Activated T-cell treated with anti-CD3 and anti-CD28 coated beads, Interleukin-2, amount 50 U/mL, for 72 hours (primary cell): ENCODE data around the gene ARHGAP23. TPM values are rescaled to one million over a fixed set of nuclear protein-coding genes. Genes with fewer than 3 reads are reported as not detected.
"Not testable (repeated sequence)": the region's sequence is repeated elsewhere in the genome, so short reads cannot be mapped to it uniquely, and the experiment has no call there.

Experiments used
- ATAC-seq, 2 donors: fragments of 150-1000 bp; cut with Tn5 transposase; replicated peaks in 1 of 2; 2 replicates each; pipeline ENCODE4 v1.10.0; 2021; ENCODE audit warnings: moderate library complexity in 2 of 2, mild to moderate bottlenecking in 1 of 2
- DNase-seq, 2 donors: peaks; one replicate each; pipeline ENCODE4 v3.0.0; 2021 to 2022; ENCODE audit warnings: mixed read lengths in 1 of 2
- H3K27ac Mint-ChIP-seq: one replicate; pipeline ENCODE4 v1.8.0; 2022; ENCODE audit warnings: mild to moderate bottlenecking, moderate library complexity, mixed read lengths
- H3K27me3 Mint-ChIP-seq: one replicate; pipeline ENCODE4 v1.8.0; 2022; ENCODE audit warnings: low read depth, mixed read lengths
- H3K36me3 Mint-ChIP-seq, 2 donors: one replicate each; pipeline ENCODE4 v1.8.0; 2022; ENCODE audit warnings: mixed read lengths in 2 of 2, mild to moderate bottlenecking in 1 of 2; ENCODE audit not compliant: insufficient read depth in 2 of 2
- H3K4me1 Mint-ChIP-seq: one replicate; pipeline ENCODE4 v1.8.0; 2022; ENCODE audit warnings: low read depth, mixed read lengths
- H3K4me3 Mint-ChIP-seq, 2 donors: one replicate each; pipeline ENCODE4 v1.8.0; 2022; ENCODE audit warnings: mild to moderate bottlenecking in 2 of 2, mixed read lengths in 2 of 2, moderate library complexity in 2 of 2
- H3K9me3 Mint-ChIP-seq, 2 donors: one replicate each; pipeline ENCODE4 v1.8.0; 2022; ENCODE audit warnings: mixed read lengths in 2 of 2
- total RNA-seq, 2 donors: library from RNA; stranded (reverse); gene quantifications; one replicate each; pipeline ENCODE4 v1.2.3, GENCODE V29; 2022

ARHGAP23 gene
- total RNA-seq, 2 donors from 2014 or later, result 2.6 to 2.7 TPM

DNA sequence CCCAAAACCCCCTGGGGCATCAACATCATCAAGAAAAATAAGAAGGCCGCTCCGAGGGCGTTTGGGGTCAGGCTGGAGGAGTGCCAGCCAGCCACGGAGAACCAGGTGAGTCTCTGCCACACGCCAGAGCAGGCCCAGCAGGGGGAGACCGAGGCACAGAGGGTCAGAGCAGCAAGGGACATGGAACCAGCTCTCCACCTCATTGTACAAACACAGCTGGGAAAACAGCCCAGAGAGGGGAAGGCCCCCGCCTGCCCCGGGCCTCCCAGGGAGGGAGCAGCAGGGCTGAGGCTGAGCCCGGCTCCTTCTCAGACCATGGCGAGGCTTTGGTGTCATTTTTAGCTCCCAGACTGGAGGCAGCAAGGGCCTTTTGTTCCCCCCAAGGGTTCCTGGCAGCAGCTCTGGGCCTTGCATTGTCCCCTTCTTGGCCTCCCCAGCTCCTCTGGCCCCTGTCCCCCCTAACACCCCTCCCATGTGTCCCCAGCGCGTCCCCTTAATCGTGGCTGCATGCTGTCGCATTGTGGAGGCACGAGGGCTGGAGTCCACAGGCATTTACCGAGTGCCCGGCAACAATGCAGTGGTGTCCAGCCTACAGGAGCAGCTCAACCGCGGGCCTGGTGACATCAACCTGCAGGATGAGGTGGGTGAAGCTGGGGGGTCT lies 53.9 kb downstream of the ARHGAP23 start:
- H3K27ac Mint-ChIP-seq, H3K36me3 Mint-ChIP-seq, H3K4me3 Mint-ChIP-seq, DNase-seq, H3K27me3 Mint-ChIP-seq, H3K4me1 Mint-ChIP-seq, H3K9me3 Mint-ChIP-seq, ATAC-seq: not testable (repeated sequence)

DNA sequence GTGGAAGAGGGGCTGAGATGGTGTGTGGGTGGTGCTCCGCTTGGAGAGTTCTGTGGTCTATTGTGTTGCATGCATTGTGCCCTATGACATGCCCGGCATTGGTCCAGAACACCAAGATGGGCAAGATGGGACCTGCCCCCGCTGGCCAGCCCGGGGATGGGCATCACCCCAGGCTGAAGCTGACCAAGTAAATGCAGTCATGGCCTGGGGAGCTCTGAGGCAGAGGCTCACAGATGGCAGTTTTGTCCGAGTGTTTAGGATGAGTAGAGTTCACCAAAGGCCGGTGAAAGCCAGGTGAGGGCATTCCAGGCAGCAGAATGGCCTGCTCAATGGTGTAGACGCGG lies 54.4 kb downstream of the ARHGAP23 start:
- DNase-seq, H3K27ac Mint-ChIP-seq, H3K4me3 Mint-ChIP-seq, H3K4me1 Mint-ChIP-seq, H3K36me3 Mint-ChIP-seq, H3K9me3 Mint-ChIP-seq, ATAC-seq, H3K27me3 Mint-ChIP-seq: not testable (repeated sequence)

DNA sequence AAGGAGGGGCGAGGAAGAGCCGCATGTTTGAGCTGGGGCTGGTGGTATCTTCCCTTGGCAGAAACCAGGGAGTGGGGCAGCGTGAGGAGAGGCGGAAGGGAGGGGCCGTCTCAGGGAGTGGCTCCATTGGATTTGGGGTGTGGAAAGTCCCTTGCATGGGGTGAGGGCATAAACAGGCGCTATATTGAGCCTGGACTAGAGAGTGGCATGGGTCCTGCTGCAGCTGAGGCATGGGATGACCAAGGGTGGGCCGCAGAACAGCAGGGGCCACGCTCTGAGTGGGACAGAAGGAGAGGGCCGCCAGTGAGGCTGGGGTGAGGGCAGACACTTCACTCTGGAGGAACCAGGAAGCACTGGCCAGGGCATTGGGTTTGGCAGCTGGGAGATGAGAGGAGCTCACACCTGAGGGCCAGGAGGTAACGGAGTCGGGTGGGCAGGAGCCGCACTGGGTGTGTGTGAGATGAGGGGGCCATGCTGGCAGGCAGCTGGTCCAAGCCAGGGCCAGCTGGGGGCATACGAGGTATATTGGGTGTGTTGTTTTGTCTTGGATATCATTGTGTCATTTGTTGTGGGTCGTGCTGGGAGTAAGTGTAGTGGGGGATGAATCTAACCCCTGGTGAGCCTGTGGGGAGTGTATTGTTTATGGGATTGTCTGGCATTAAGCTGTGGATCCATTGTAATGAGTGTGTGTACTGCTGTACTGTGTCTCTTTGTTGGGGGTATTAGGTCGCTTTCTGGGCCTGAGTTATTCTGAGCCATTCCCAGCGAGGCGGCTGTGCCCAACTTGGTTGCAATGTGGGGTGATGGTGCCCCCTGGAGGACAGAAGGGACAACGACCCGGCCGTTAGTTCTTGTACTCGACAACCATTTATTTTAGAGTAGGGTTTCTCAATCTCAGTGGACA lies 56.2 kb downstream of the ARHGAP23 start:
- Mint-ChIP-seq H3K4me3 (peak overlapping the region in 1 of 2 donors; percentile 46), H3K27ac (peak overlapping the region; percentile 18)
- H3K4me1 Mint-ChIP-seq, H3K27me3 Mint-ChIP-seq, H3K9me3 Mint-ChIP-seq, H3K36me3 Mint-ChIP-seq: not testable (repeated sequence)
- ATAC-seq (peak; percentile 81 to 82), DNase-seq (peak; percentile 65 to 70)

DNA sequence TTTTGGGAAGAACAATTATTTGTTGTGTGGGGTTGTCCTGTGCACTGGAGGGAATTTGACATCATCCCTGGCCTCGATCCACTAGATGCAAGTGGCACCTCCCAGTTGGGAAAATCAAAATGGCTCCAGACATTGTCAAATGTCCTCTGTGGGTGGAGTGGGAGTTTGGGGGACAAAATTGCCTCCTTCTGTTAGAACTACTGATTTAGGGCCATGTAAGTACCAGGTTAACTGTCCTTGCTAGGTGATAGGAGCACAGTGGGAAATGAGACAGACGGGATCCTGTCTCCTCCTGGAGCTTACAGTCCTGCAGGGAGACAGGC lies 56.8 kb downstream of the ARHGAP23 start:
- peak overlapping the region; percentile 15 to 46 for H3K4me3 Mint-ChIP-seq
- no peak for DNase-seq

DNA sequence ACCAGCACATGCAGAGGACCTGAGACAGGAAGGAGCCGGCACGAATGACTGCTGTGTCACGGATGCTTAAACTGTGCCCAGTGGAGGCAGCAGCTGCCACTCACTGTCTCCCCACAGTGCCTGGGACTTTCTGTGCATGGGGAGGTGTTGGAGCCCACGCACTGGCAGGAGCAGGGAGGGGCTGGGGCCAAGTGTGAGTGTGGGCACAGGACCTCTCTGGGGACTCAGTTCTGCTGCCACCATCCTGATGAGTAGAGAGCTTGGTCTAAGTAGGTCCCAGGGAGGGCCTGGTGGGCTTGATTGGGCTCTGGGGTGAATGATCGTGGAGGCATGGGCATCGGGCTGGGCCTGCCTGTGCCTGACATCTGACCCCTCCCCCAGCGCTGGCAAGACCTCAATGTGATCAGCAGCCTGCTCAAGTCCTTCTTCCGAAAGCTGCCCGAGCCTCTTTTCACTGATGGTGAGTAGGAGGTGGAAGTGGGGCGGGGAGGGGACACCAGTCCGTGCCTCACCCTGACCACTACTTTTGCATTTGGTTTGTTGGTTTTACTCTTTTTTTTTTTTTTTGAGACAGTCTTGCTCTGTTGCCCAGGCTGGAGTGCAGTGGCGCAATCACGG lies 57.5 kb downstream of the ARHGAP23 start:
- not testable (repeated sequence) for H3K27ac Mint-ChIP-seq, H3K36me3 Mint-ChIP-seq, H3K4me1 Mint-ChIP-seq, H3K27me3 Mint-ChIP-seq, H3K9me3 Mint-ChIP-seq
- ATAC-seq (peak in 1 of 2 donors; percentile 69), DNase-seq (peak; percentile 27 to 47)
- H3K4me3 Mint-ChIP-seq, result peak overlapping the region; percentile 15 to 46

More for the DNA sequence above, 56.8 kb downstream of the ARHGAP23 start:
- peaks cover 9% of the 10 kb centered on the region for H3K27me3 Mint-ChIP-seq
- peaks cover 8% of the 10 kb centered on the region for H3K4me1 Mint-ChIP-seq
- no peak for ATAC-seq
- no peaks in the 10 kb centered on the region for H3K9me3 Mint-ChIP-seq
- H3K27ac Mint-ChIP-seq, result peak overlapping the region; percentile 18
- no peaks in the 10 kb centered on the region for H3K36me3 Mint-ChIP-seq

DNA sequence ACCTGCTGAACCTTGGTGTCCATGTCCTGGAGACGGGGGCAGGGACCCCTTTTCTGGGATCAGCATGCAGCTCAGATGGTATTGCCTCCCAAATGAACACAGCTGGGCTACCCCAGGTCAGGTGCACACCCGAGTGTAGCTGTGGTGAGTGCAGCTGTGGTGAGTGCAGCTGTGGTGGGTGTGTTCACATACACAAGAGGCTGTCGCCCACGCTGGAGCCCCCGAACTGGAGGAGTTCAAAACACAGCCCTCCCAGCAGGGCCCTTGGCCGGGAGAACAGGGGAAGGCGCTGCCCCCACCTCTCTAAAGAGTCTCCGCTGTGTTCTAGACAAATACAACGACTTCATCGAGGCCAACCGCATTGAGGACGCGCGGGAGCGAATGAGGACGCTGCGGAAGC lies 61.5 kb downstream of the ARHGAP23 start:
- peaks cover 13% of the 10 kb centered on the region for H3K4me1 Mint-ChIP-seq
- ATAC-seq, H3K9me3 Mint-ChIP-seq, H3K4me3 Mint-ChIP-seq, DNase-seq, H3K27ac Mint-ChIP-seq, H3K27me3 Mint-ChIP-seq, H3K36me3 Mint-ChIP-seq: not testable (repeated sequence)

DNA sequence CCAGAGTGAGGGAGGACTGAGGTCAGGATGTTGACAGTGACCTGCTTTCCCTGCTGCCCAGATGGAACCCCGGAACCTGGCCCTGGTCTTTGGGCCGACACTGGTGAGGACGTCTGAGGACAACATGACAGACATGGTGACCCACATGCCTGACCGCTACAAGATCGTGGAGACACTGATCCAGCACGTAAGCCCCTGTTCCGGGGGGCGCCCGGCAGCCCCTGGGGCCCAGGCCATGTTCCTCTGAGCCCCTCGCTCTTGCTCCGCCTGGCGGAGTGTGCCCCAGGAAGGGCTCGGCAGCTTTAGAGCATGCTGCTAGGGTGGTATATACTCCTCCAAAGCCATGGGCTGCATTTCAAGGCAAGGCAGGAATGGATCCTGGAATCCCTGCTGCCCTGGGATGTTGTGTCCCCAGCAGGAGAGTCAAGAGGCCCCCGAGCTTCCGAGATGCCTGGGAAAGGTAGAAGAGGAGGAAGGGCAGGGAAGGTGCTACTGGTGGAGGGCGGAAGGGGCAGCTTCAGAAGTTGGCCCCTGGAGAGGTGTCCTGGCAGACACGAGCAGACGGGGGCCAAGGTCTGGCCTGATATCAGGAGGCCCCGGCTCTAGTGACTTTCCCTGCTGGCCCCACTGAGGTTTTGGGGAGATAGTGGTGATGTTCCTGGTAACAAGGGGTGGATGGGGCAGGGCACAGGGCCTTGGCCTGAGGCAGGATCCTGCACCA lies 63.2 kb downstream of the ARHGAP23 start:
- H3K4me3 Mint-ChIP-seq, H3K9me3 Mint-ChIP-seq, H3K27ac Mint-ChIP-seq, H3K27me3 Mint-ChIP-seq, DNase-seq, H3K4me1 Mint-ChIP-seq, H3K36me3 Mint-ChIP-seq, ATAC-seq: not testable (repeated sequence)

DNA sequence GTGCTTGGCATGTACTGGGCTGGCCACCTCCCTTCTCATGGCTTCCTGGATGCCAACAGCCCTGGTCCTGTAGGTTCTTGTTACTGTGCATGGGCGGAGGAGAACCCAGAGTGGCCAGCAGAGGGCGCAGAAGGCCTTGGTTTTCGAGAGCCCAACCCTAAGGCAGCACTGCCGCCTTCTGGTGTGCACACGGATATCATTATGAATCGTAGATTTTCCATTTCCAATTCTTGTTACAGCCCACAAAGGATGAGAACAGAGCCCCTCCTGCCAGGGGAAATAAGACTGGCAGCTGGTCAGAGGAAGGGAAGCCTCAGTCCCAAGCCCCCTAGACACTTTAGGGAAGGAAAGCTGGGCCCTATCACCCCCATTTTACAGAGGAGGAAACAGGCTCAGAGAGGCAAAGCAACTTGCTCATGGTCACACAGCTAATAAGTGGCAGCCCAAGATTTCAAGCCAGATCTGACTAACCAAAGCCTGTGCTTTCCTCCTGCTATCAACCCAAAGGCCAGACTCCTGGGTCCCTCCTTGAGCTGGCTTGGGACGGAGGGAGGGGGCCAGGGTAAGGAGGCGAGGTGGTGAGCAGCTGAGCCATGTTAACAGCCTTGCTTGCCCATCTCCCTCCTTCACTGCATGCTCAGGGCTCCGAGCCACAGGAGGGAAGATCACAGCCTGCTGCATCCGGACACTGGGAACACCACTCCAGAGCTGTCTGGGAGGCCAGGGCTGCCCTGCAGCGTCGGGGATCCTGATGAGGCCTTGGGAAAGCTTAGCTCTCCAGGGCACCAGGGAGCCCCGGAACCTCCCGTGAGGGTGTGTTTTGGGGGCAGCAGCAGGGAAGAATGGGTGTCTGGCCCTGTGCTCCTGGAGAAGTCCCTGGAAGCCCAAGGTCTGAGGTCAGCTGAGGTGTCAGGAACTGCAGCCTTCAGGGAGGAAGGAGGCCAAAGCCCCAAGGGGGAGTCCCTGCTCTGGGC lies 64.1 kb downstream of the ARHGAP23 start:
- not testable (repeated sequence) for H3K4me1 Mint-ChIP-seq, H3K4me3 Mint-ChIP-seq
- ATAC-seq, result peak; percentile 70 to 73

DNA sequence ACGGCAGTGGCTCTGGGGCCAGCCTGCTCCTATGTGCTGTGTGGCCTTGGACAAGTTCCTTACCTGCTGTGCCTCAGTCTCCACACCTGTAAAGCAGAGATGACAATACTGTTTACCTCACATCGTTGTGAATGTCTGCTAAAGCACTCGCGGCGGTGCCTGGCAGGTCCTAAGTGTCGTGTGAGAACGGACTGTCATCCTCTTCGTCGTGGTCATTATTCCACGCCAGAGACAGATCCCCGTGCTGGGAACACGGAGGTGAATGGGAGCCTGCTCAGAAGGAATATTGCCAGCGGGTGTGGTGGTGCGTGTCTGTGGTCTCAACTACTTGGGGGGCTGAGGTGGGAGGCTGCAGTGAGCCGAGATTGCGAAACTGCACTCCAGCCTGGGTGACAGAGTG lies 65.9 kb downstream of the ARHGAP23 start:
- not testable (repeated sequence) for H3K27me3 Mint-ChIP-seq, DNase-seq, H3K36me3 Mint-ChIP-seq, H3K9me3 Mint-ChIP-seq, H3K4me3 Mint-ChIP-seq, H3K27ac Mint-ChIP-seq, ATAC-seq, H3K4me1 Mint-ChIP-seq

More for the DNA sequence above, 64.1 kb downstream of the ARHGAP23 start:
- H3K36me3 Mint-ChIP-seq, H3K27me3 Mint-ChIP-seq, H3K9me3 Mint-ChIP-seq, H3K27ac Mint-ChIP-seq: not testable (repeated sequence)
- peak; percentile 90 to 92 for DNase-seq

DNA sequence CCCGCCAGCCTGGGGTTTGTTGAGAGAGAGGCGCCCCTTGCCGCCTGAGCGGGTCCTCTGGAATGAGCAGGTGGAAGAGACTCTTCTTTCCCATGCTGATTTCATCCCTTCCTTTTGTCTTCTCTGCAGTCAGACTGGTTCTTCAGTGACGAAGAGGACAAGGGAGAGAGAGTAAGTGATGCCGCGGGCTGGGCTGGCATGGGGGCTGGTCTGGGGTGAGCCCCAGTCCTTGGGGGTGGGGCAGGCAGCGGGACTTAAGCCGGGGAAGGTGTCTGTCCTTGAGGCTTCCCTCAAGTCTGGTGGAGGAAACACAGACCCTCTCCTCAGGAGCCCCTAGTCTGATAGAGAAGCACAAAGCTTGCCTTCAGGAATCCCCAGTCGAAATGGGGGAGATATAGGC lies 69.4 kb downstream of the ARHGAP23 start:
- H3K4me3 Mint-ChIP-seq, DNase-seq, H3K9me3 Mint-ChIP-seq, ATAC-seq, H3K4me1 Mint-ChIP-seq, H3K27me3 Mint-ChIP-seq, H3K27ac Mint-ChIP-seq, H3K36me3 Mint-ChIP-seq: not testable (repeated sequence)

DNA sequence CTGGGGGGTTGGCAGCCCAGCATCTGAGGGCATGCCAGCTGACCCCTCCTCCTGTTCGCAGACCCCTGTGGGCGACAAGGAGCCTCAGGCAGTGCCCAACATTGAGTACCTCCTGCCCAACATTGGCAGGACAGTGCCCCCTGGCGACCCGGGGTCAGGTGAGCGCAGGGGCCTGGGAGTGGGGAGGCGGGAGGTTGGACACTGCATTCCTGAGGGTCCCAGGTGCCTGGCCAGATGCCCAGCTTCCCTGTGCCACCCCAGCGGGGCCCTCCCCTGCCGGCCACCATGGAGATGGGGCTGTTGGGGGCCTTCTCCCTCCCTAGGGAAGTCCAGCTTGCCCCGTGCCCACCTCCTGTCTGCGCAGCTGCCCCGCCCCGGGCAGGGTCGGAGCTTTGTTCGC lies 70.1 kb downstream of the ARHGAP23 start:
- no peak overlapping the region for H3K27ac Mint-ChIP-seq
- peaks cover 2 to 5% of the 10 kb centered on the region in 2 donors for H3K36me3 Mint-ChIP-seq
- no peak overlapping the region for H3K4me3 Mint-ChIP-seq
- DNase-seq (no peak), ATAC-seq (no peak)
- no peaks in the 10 kb centered on the region for H3K9me3 Mint-ChIP-seq
- no peaks in the 10 kb centered on the region for H3K27me3 Mint-ChIP-seq
- no peaks in the 10 kb centered on the region for H3K4me1 Mint-ChIP-seq

DNA sequence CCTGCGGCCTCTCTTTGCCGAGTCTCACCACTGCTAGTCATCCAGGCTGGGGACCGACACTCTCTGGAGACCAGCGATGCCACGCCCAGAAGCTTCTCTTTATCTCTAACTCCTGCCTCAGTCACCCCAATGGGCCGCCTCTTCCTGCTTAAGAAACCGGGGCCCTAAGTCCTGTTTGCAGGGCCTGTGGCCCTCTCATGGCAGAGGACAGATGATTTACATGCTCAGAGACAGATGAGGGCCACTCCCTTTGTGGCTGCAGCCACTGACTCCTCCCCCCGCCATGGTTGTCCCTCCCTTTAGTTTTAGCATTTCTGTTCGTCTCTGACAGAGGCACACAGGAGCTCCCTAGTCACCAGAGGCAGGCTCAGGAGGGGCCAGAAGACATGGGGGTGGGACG lies 71.0 kb downstream of the ARHGAP23 start:
- ATAC-seq, result not testable (repeated sequence)

More for the DNA sequence above, 71.0 kb downstream of the ARHGAP23 start:
- not testable (repeated sequence) for H3K27ac Mint-ChIP-seq, H3K4me1 Mint-ChIP-seq, H3K9me3 Mint-ChIP-seq, H3K36me3 Mint-ChIP-seq, H3K27me3 Mint-ChIP-seq, DNase-seq, H3K4me3 Mint-ChIP-seq
